Measurements from ENCODE around the gene TLL2.

- no peak for TF ChIP-seq TAF1 (IDR thresholded peaks at IDR 0.05; ENCODE audit: low read depth, low read length)
- no peak for TF ChIP-seq POLR2AphosphoS5 (IDR thresholded peaks at IDR 0.05; ENCODE audit: low read depth, low read length)
- no peak for TF ChIP-seq POLR2A (IDR thresholded peaks at IDR 0.05; ENCODE audit: low read depth, low read length)
These were observed 172.2 kb downstream of the TLL2 start for GRCh38 chr10:96341219-96342182.
